ENCODE results near the gene PIGV.

The PIGV gene

DNA sequence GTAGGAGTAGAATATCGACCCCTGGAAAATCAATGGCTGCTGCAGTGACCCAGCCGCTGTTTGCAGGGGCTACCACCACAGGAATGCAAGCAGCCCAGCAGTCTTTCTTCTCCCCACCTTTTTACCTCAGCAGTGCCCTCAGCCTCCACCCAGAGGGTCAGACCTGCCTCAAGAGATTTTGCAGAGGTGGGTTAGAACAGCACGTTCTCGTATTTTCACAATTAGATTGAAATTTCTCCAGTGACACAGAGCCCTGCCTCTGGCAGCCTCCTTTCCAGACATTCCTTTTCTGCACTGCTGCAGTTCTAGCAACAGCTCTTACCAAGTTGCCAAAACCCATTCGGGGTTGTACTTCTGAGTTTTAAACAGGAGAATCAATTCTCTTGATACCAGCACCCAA, 38.3 kb upstream of the PIGV start:
- TF ChIP-seq, protein P1, sequence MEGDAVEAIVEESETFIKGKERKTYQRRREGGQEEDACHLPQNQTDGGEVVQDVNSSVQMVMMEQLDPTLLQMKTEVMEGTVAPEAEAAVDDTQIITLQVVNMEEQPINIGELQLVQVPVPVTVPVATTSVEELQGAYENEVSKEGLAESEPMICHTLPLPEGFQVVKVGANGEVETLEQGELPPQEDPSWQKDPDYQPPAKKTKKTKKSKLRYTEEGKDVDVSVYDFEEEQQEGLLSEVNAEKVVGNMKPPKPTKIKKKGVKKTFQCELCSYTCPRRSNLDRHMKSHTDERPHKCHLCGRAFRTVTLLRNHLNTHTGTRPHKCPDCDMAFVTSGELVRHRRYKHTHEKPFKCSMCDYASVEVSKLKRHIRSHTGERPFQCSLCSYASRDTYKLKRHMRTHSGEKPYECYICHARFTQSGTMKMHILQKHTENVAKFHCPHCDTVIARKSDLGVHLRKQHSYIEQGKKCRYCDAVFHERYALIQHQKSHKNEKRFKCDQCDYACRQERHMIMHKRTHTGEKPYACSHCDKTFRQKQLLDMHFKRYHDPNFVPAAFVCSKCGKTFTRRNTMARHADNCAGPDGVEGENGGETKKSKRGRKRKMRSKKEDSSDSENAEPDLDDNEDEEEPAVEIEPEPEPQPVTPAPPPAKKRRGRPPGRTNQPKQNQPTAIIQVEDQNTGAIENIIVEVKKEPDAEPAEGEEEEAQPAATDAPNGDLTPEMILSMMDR (IDR thresholded peaks at IDR 0.05; ENCODE audit: low read depth, low read length, poor library complexity, severe bottlenecking) = no peak
- TF ChIP-seq EZH2phosphoT487 (IDR thresholded peaks at IDR 0.05; ENCODE audit: borderline replicate concordance, low read length) = no peak
- H3K27ac ChIP-seq (ENCODE audit: low read depth, low read length) = no peak overlapping the region
- H4K20me1 ChIP-seq (ENCODE audit: control insufficient read depth, insufficient read depth, low read depth, low read length) = no peaks in the 10 kb centered on the region
- H3K9me3 ChIP-seq (ENCODE audit: control insufficient read depth, insufficient read depth, low read length) = no peaks in the 10 kb centered on the region
- H3K4me2 ChIP-seq (ENCODE audit: low read length) = no peak overlapping the region
- H3K79me2 ChIP-seq (ENCODE audit: control insufficient read depth, low read length) = peaks cover 96% of the 10 kb centered on the region
- no peaks in the 10 kb centered on the region for H3K9me2 ChIP-seq (replicated peaks; ENCODE audit: control insufficient read depth, low read length)
- no peaks in the 10 kb centered on the region for H3K27me3 ChIP-seq (ENCODE audit: control insufficient read depth, low read length)
- H3K36me3 ChIP-seq (ENCODE audit: control insufficient read depth, low read length) = peaks cover 94% of the 10 kb centered on the region
- peaks cover under 1% of the 10 kb centered on the region; the same call in 1 of the 2 replicates for H3F3A ChIP-seq (ENCODE audit: control insufficient read depth, insufficient read depth)
- no peak overlapping the region for H3K4me3 ChIP-seq (ENCODE audit: low read length)
- H3K4me1 ChIP-seq (ENCODE audit: control insufficient read depth, low read length) = peaks cover 9% of the 10 kb centered on the region

DNA sequence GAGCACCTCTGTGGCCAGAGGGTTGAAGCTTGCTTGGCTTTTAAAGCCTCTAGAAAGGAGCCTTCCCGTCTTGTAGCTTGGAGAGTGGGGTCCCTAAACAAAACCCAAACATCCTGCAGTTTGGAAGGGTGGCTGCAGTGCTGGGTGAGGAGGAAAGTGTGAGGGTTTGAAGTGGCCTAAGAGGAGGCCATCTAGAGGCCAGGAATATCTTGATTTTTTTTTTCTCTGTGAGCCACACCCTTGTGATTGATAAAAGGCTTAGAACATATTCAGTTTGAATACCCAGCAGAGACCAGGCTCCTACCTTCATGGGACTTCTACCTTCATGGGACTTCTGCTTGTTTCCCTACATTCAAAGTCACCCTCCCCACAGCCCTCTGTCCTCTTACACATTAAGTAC, 37.3 kb upstream of the PIGV start:
- Histone ChIP-seq H3K4me3 (ENCODE audit: low read length) (no peak overlapping the region), H3K27me3 (ENCODE audit: control insufficient read depth, low read length) (no peaks in the 10 kb centered on the region), H4K20me1 (ENCODE audit: control insufficient read depth, insufficient read depth, low read depth, low read length) (no peaks in the 10 kb centered on the region), H3K9me2 (replicated peaks; ENCODE audit: control insufficient read depth, low read length) (no peaks in the 10 kb centered on the region), H3K4me2 (ENCODE audit: low read length) (no peak overlapping the region), H3K79me2 (ENCODE audit: control insufficient read depth, low read length) (peaks cover 96% of the 10 kb centered on the region), H3K36me3 (ENCODE audit: control insufficient read depth, low read length) (peaks cover 94% of the 10 kb centered on the region), H3F3A (ENCODE audit: control insufficient read depth, insufficient read depth) (no peaks in the 10 kb centered on the region), H3K9me3 (ENCODE audit: control insufficient read depth, insufficient read depth, low read length) (no peaks in the 10 kb centered on the region), H3K27ac (ENCODE audit: low read depth, low read length) (no peak overlapping the region), H3K4me1 (ENCODE audit: control insufficient read depth, low read length) (no peaks in the 10 kb centered on the region; the same call in 1 of the 2 replicates)
- TF ChIP-seq, protein P1 (IDR thresholded peaks at IDR 0.05; ENCODE audit: low read depth, low read length, poor library complexity, severe bottlenecking) = no peak
- no peak for TF ChIP-seq EZH2phosphoT487 (IDR thresholded peaks at IDR 0.05; ENCODE audit: borderline replicate concordance, low read length)

DNA sequence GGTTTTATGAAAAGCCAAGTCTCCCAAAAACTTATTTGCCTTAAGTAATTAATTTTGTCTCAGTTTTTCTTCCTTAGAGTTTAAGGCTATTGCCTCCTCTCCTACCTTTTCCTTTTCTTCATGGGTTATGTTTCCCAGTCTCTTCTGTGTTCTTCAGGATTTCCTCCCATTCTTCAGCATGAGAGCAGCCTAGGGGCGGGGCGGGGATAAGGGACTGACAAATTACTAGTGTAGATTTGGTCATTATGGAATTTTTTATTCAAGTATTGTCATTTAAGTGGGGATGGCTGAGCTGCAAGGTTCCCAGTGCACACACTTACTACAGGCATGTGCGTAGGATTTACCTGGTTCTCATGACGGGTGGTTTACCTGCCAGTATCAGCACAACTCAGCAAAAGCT, 35.2 kb upstream of the PIGV start:
- no peaks in the 10 kb centered on the region for H4K20me1 ChIP-seq (ENCODE audit: control insufficient read depth, insufficient read depth, low read depth, low read length)
- no peaks in the 10 kb centered on the region for H3K9me2 ChIP-seq (replicated peaks; ENCODE audit: control insufficient read depth, low read length)
- no peak for TF ChIP-seq EZH2phosphoT487 (IDR thresholded peaks at IDR 0.05; ENCODE audit: borderline replicate concordance, low read length)
- TF ChIP-seq, protein P1 (IDR thresholded peaks at IDR 0.05; ENCODE audit: low read depth, low read length, poor library complexity, severe bottlenecking) = no peak
- no peak overlapping the region for H3K27ac ChIP-seq (ENCODE audit: low read depth, low read length)
- H3K4me2 ChIP-seq (ENCODE audit: low read length) = no peak overlapping the region
- H3K27me3 ChIP-seq (ENCODE audit: control insufficient read depth, low read length) = no peaks in the 10 kb centered on the region
- peaks cover 87% of the 10 kb centered on the region for H3K79me2 ChIP-seq (ENCODE audit: control insufficient read depth, low read length)
- H3K4me1 ChIP-seq (ENCODE audit: control insufficient read depth, low read length) = no peaks in the 10 kb centered on the region
- H3K9me3 ChIP-seq (ENCODE audit: control insufficient read depth, insufficient read depth, low read length) = no peaks in the 10 kb centered on the region
- peaks cover 84% of the 10 kb centered on the region for H3K36me3 ChIP-seq (ENCODE audit: control insufficient read depth, low read length)
- H3K4me3 ChIP-seq (ENCODE audit: low read length) = no peak overlapping the region
- no peaks in the 10 kb centered on the region for H3F3A ChIP-seq (ENCODE audit: control insufficient read depth, insufficient read depth)
